Measurements from ENCODE around the gene ZNHIT2.

DNA sequence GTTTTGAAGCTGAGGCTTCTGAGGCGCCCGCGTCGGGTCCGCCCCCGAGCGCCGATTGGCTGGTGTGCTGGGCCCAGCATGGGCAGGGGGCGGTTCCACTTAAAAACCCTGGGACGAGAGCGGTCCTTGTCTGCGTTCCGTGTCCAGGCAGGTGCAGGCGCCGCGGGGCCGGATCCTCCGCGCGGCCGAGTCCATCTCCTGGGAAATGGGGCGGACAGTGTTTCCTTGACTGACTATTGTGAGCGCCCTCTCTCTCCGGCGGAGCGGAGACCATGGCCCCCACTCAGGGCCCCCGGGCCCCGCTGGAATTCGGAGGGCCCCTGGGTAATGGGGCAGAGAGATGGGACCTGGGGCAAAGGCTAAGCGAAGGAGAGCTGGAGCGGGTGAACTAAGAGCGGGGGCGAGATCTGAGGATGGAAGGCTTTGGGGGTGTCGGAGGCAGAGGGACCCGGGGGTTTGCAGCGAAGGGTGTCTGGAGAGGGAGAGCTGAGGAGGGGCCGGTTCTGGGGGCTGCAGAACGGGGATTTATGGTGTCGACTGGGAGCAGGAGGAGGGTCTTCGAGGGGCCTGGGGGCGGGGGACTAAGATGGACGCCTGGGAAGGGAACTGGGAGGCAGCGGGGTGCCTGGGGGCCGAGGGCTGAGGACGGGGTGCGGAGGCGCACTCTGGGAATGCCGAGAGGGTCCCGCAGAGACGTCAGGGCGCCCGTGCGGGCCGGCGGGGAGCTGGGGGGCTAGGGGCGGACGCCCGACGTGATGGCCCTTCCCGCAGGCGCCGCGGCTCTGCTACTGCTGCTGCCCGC lies 5.6 kb downstream of the ZNHIT2 start, which contains the start of gene TM7SF2:
- TF ChIP-seq, protein P1, sequence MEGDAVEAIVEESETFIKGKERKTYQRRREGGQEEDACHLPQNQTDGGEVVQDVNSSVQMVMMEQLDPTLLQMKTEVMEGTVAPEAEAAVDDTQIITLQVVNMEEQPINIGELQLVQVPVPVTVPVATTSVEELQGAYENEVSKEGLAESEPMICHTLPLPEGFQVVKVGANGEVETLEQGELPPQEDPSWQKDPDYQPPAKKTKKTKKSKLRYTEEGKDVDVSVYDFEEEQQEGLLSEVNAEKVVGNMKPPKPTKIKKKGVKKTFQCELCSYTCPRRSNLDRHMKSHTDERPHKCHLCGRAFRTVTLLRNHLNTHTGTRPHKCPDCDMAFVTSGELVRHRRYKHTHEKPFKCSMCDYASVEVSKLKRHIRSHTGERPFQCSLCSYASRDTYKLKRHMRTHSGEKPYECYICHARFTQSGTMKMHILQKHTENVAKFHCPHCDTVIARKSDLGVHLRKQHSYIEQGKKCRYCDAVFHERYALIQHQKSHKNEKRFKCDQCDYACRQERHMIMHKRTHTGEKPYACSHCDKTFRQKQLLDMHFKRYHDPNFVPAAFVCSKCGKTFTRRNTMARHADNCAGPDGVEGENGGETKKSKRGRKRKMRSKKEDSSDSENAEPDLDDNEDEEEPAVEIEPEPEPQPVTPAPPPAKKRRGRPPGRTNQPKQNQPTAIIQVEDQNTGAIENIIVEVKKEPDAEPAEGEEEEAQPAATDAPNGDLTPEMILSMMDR (IDR thresholded peaks at IDR 0.05 in 4 of 5, conservative IDR thresholded peaks at IDR 0.05 in 1 of 5) = no peak
- TF ChIP-seq POLR2A (IDR thresholded peaks at IDR 0.05) = peak; percentile 84 to 94

Measured in gastrocnemius medialis (tissue), 4 donors.